Aorta (tissue), 5 donors: Measurements from ENCODE around the gene FH. TPM values are rescaled to one million over a fixed set of nuclear protein-coding genes. Genes with fewer than 3 reads are reported as not detected.

Experiments used
- ATAC-seq: fragments of 200-7000 bp; cut with Tn5 transposase; one replicate; pipeline ENCODE4 v1.9.1; 2022; ENCODE audit warnings: moderate library complexity; ENCODE audit not compliant: low FRiP score
- DNase-seq, 2 donors: peaks; one replicate each; pipeline ENCODE4 v3.0.0-alpha.2; 2020
- H3K27ac ChIP-seq, 2 donors: one replicate each; pipeline ENCODE4 v1.5.1; 2013; ENCODE audit warnings: low read length in 2 of 2, mild to moderate bottlenecking in 2 of 2, moderate library complexity in 2 of 2, control low read depth in 1 of 2, inconsistent platforms in 1 of 2, low read depth in 1 of 2
- H3K27me3 ChIP-seq, 2 donors: one replicate each; pipeline ENCODE4 v1.6.1; 2013; ENCODE audit warnings: control low read depth in 1 of 2, low read length in 1 of 2, mild to moderate bottlenecking in 1 of 2, moderate library complexity in 1 of 2; ENCODE audit not compliant: insufficient read depth in 2 of 2, control insufficient read depth in 1 of 2
- H3K36me3 ChIP-seq, 2 donors: one replicate each; pipeline ENCODE4 v1.6.1; 2013; ENCODE audit warnings: control low read depth in 1 of 2, low read length in 1 of 2, mild to moderate bottlenecking in 1 of 2; ENCODE audit not compliant: insufficient read depth in 2 of 2, control insufficient read depth in 1 of 2
- H3K4me1 ChIP-seq, 2 donors: one replicate each; pipeline ENCODE4 v1.6.1; 2013; ENCODE audit warnings: low read length in 2 of 2, control low read depth in 1 of 2, mild to moderate bottlenecking in 1 of 2, moderate library complexity in 1 of 2; ENCODE audit not compliant: insufficient read depth in 2 of 2, control insufficient read depth in 1 of 2
- H3K4me3 ChIP-seq, 2 donors: one replicate each; pipeline ENCODE4 v1.5.1; 2013; ENCODE audit warnings: low read length in 2 of 2, control low read depth in 1 of 2, mild to moderate bottlenecking in 1 of 2
- H3K9me3 ChIP-seq: one replicate; pipeline ENCODE4 v1.6.1; 2013; ENCODE audit warnings: mild to moderate bottlenecking, low read length; ENCODE audit not compliant: control insufficient read depth
- WGBS, 2 donors: extraction: QIAGEN DNeasy Blood & Tissue Kit; methylation state at CpG; one replicate each; pipeline ENCODE4 v1.1.7; 2013; 5-methylcytosine and 5-hydroxymethylcytosine counted together
- intact Hi-C, 2 donors: fragments of 100-400 bp; cut with DNase I; formaldehyde crosslinking; loops; one replicate each; pipeline versions ENCODE4 v1.14.2 to v1.15.0; 2022
- polyA plus RNA-seq, 2 donors: library from polyadenylated mRNA; stranded (reverse); fragments of 200-250 nt; gene quantifications; one replicate each; pipeline ENCODE4 v1.2.3, GENCODE V29; 2013
- total RNA-seq, 2 donors: library from RNA; stranded (reverse); fragmentation: NEBNext Ultra II Directional; extraction: Animal tissue kit (Norgen Biotek cat#: 25700); gene quantifications; one replicate each; pipeline ENCODE4 v1.2.1, GENCODE V29; 2021
- donor health status: healthy with polysubstance abuse.
- donor health status: Bipolar disorder and iron deficiency.
- donor health status: DM: no; HTN: no; CAD: no.
- donor health status: DM: no; HTN: no; CAD: no.
- donor health status: DM: yes; HTN: yes; CAD: no.

Gene FH
- total and polyA plus RNA-seq, 4 donors: 27.9 to 32.3 (median 29.3) TPM

DNA sequence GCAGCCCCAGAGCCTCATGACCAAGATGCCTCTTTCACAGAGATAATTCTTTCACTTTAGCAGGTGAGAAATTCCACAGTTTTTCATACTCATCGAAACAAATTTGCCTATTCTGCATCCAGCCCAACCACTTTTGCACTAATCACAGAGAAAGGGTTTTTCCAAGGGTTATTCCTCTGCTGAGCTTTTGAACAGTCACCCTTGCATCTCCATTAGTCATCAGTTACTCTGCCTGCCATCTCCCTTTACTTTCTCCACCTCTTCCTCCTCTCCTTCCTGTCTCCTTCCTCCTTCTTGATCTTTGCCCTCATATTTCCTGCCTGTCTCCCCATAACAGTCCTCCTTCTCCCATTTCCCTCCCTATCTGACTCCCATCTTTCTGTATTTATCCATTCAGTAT lies 43.9 kb downstream of the FH start:
- intact Hi-C loops: no loop called here
- H3K9me3 ChIP-seq: no peaks in the 10 kb centered on the region
- H3K27me3 ChIP-seq: no peaks in the 10 kb centered on the region
- WGBS, 2 donors: 81 to 85% methylated on average over 1 of the region's 1 CpG
- no peaks in the 10 kb centered on the region for H3K36me3 ChIP-seq
- no peak overlapping the region for H3K4me3 ChIP-seq
- H3K4me1 ChIP-seq: no peaks in the 10 kb centered on the region
- DNase-seq: no peak
- ATAC-seq: no peak
- H3K27ac ChIP-seq: no peak overlapping the region

DNA sequence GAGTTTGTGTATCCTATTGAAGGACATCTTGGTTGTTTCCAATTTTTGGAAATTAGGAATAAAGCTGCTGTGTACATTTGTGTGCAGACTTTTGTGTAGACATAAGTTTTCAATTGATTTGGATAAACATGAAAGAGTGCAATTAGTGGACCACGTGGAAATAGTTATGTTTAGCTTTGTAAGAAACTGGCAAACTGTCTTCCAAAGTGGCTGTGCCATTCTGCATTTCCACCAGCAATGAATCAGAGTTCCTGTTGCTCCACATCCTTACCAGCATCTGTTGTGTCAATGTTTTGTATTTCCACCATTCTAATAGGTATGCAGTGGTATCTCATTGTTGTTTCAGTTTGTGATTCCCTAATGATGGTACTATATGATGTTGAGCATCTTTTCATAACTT lies 46.5 kb downstream of the FH start:
- DNase-seq: no peak
- no peak for ATAC-seq
- 50 to 79% methylated on average over 1 of the region's 1 CpG for WGBS, 2 donors
- intact Hi-C loops: no loop called here
- H3K27me3 ChIP-seq: no peaks in the 10 kb centered on the region
- H3K27ac ChIP-seq: no peak overlapping the region
- H3K4me3 ChIP-seq: no peak overlapping the region
- no peaks in the 10 kb centered on the region for H3K36me3 ChIP-seq
- no peaks in the 10 kb centered on the region for H3K9me3 ChIP-seq
- no peaks in the 10 kb centered on the region for H3K4me1 ChIP-seq

DNA sequence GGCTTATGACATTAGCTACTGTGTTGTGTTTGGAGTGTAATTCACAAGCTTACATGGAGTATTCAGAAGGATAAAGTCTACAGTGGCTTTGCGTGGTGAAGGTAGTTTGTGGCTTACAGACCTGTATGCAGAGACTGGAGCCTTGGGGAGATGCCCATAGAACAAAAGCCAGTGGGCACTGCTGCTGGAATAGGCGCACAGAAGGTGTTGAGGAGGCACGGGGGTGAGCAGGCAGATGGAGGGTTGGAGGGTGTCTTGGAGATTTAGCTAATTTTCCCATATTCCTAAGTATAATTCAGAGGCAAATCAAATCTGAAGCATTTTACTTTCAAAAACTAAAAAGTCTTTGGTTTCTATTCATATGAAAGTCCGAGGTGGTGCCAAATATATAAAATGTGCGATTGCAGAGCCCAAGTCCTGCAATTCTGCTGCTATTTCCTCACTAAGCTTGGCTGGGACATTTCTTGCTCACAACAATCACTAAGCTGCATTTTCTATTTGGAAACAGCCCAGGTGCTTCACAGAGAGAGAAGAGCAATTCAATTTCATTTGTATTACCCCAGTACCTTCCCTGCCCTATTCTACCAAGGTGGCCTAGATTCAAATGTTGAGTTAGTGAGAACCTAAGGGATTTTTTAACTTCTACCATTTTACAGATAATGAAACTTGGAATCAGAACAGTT lies 48.5 kb downstream of the FH start:
- Histone ChIP-seq H3K27me3 (no peaks in the 10 kb centered on the region), H3K4me1 (no peaks in the 10 kb centered on the region), H3K27ac (no peak overlapping the region), H3K4me3 (no peak overlapping the region), H3K9me3 (no peaks in the 10 kb centered on the region), H3K36me3 (no peaks in the 10 kb centered on the region)
- WGBS, 2 donors: 65 to 73% methylated on average over 5 of the region's 5 CpGs
- intact Hi-C loops: no loop called here
- DNase-seq (no peak), ATAC-seq (no peak)

DNA sequence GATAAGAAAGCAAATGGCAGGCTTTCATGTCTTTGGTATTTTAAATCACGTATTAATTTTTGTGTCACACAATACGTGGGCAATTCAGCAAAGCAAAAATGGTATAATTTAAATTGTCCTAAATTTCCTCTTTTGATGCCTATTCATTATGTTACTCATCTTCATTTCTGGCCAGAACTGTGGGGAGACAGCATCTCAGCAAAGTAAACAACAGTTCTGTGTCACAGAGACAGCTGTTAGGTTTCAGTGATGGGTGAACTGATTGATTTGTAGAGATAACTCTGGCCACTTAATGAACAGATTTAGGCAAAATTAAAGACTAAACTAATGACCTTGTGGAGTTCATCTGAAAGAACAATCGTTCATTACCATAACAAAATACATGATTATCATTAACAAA lies 49.2 kb downstream of the FH start:
- WGBS, 2 donors: 78 to 92% methylated on average over 3 of the region's 3 CpGs
- ATAC-seq (no peak), DNase-seq (no peak)
- intact Hi-C loops: no loop called here
- no peaks in the 10 kb centered on the region for H3K9me3 ChIP-seq
- H3K4me3 ChIP-seq: no peak overlapping the region
- H3K27me3 ChIP-seq: peaks cover 0 to 4% of the 10 kb centered on the region in 2 donors
- H3K36me3 ChIP-seq: no peaks in the 10 kb centered on the region
- no peak overlapping the region for H3K27ac ChIP-seq
- H3K4me1 ChIP-seq: no peaks in the 10 kb centered on the region

DNA sequence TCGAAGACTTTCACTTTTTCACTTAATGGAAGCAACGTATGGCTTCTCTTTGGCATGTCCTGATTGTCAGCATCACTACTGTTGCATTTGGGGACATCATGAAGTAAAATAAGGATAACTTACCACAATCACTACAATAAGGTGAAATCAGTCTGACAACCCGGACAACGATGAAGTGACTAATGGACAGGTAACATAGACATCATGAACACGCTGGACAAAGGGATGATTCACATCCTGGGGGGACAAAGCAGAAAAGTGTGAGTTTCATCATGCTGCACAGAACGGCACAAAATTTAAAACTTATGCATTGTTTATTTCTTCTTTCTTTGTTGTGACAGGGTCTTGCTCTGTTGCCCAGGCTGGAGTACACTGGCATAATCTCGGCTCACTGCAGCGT lies 53.9 kb downstream of the FH start:
- Histone ChIP-seq H3K9me3 (no peaks in the 10 kb centered on the region), H3K4me3 (no peak overlapping the region), H3K36me3 (no peaks in the 10 kb centered on the region), H3K4me1 (no peaks in the 10 kb centered on the region), H3K27me3 (peaks cover 0 to 4% of the 10 kb centered on the region in 2 donors), H3K27ac (no peak overlapping the region)
- intact Hi-C loops: no loop called here
- DNase-seq (no peak), ATAC-seq (no peak)
- 89 to 93% methylated on average over 8 of the region's 8 CpGs for WGBS, 2 donors

DNA sequence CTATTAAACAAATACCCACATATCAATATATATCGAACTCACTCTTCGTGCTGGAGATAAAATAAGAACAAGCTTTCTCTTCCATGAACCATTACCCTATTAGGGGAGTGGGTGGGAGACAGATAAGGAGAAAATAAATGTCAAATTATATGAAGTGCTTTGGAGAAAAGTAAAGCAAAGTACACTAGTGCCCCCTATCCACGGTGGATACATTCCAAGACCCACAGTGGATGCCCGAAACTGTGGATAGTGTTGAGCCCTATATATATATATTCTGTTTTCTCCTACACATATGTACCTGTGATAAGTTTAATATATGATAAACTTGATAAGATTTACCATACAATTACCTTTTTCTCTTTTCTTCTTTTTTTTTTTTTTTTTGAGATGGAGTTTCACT lies 54.6 kb downstream of the FH start:
- DNase-seq (no peak), ATAC-seq (no peak)
- Histone ChIP-seq H3K9me3 (no peaks in the 10 kb centered on the region), H3K36me3 (no peaks in the 10 kb centered on the region), H3K4me1 (no peaks in the 10 kb centered on the region), H3K27me3 (peaks cover 0 to 4% of the 10 kb centered on the region in 2 donors), H3K27ac (no peak overlapping the region), H3K4me3 (no peak overlapping the region)
- intact Hi-C loops: no loop called here
- WGBS, 2 donors: 60 to 65% methylated on average over 4 of the region's 4 CpGs

DNA sequence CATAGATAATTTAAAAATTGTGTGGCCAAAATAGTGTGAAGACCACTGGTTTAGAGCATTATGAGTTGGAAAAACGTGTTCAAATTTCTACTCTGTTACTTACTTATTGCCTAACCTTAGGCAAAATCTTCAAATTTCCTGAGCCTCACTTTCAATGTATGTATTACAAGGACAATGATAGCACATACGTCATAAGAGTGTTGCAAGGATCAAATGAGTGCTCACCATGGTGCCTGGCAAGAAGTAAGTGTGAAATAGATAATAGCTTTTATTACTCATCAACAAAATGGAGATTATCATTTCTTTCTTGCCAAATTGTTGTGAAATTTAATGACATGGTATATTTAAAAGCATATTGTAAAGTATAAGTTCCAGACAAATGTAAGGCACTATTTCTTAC lies 57.2 kb downstream of the FH start:
- 48 to 49% methylated on average over 2 of the region's 2 CpGs for WGBS, 2 donors
- peaks cover 0 to 4% of the 10 kb centered on the region in 2 donors for H3K27me3 ChIP-seq
- no peaks in the 10 kb centered on the region for H3K9me3 ChIP-seq
- no peaks in the 10 kb centered on the region for H3K4me1 ChIP-seq
- intact Hi-C loops: no loop called here
- H3K36me3 ChIP-seq: no peaks in the 10 kb centered on the region
- DNase-seq: no peak
- H3K27ac ChIP-seq: no peak overlapping the region
- ATAC-seq: no peak
- H3K4me3 ChIP-seq: no peak overlapping the region

DNA sequence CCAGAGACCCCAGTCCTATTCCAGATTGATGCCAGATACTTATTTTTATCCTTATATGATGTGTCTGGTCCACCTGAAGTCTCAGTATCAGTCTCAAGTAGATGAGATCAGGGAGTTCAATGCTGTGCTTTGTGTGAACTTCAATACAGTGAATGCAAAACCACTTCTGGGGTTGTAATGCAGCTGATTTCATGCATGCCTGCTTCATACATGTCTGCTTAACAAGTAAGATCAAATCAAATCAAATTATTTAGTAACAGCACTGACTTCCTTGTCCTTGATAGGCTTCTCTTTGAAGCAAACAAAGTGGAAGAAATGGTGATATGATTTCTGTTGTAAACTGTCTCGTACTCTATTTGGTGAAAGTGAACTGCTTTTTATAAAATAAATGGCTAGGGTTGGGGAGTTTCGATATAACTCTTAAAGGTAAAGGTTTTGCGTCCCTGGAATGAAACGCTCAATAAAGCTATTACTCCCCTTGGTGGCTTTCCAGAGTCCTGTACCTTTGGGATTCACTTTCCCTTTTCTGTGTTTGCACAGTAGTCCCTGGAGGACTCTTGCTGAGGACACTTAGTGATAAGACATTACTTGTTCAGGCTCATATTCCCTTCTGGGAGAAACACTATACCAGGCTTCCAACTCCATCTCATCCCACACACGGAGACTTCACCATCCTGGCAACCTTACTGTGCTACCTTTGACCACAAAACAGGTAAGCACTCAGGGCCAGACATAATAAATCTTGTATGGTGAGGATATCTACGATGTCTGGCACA lies 59.3 kb downstream of the FH start:
- Histone ChIP-seq H3K9me3 (no peaks in the 10 kb centered on the region), H3K4me3 (no peak overlapping the region), H3K4me1 (no peaks in the 10 kb centered on the region), H3K27me3 (no peaks in the 10 kb centered on the region), H3K27ac (no peak overlapping the region), H3K36me3 (no peaks in the 10 kb centered on the region)
- no peak for DNase-seq
- intact Hi-C loops: no loop called here
- WGBS, 2 donors: 74 to 75% methylated on average over 6 of the region's 6 CpGs
- ATAC-seq: no peak

DNA sequence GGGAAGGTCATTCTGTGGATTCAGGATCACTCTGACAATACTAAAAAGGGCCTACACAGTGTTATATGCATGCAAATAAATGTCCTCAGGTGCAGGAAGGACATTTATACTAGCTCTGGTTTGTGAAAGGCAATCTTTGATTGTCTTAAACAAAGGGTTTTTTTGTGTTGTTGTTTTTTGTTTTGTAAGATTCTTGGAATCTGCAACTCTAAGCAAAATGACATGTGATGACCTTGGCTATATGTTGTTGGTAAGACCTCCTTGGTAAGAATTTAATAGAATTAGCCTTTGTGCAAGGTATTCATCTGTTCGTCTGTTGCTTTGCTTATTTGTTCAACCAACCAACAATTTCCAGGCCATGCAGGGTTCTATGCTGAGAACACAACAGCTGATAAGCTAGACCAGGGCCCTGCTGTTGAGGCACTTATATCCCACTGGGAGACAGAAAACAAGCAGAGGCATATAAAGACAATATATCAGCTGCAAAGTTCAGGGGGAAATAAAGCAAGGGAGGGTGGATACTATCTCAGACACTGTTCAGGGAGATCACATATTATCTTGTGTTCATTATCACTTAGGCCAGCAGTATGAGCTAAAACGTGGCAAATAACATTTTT lies 60.3 kb downstream of the FH start:
- Histone ChIP-seq H3K27me3 (no peaks in the 10 kb centered on the region), H3K9me3 (no peaks in the 10 kb centered on the region), H3K4me1 (no peaks in the 10 kb centered on the region), H3K4me3 (no peak overlapping the region), H3K27ac (no peak overlapping the region), H3K36me3 (no peaks in the 10 kb centered on the region)
- 40 to 50% methylated on average over 2 of the region's 2 CpGs for WGBS, 2 donors
- DNase-seq (no peak), ATAC-seq (no peak)
- intact Hi-C loops: no loop called here
